ENCODE data around the gene SLC25A45. TPM values are rescaled to one million over a fixed set of nuclear protein-coding genes. Genes with fewer than 3 reads are reported as not detected.
A peak's percentile ranks its signal among the peaks of the same experiment; 100 is the strongest.

SLC25A45 gene, protein sequence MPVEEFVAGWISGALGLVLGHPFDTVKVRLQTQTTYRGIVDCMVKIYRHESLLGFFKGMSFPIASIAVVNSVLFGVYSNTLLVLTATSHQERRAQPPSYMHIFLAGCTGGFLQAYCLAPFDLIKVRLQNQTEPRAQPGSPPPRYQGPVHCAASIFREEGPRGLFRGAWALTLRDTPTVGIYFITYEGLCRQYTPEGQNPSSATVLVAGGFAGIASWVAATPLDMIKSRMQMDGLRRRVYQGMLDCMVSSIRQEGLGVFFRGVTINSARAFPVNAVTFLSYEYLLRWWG
- 12.6 TPM for total RNA-seq

DNA sequence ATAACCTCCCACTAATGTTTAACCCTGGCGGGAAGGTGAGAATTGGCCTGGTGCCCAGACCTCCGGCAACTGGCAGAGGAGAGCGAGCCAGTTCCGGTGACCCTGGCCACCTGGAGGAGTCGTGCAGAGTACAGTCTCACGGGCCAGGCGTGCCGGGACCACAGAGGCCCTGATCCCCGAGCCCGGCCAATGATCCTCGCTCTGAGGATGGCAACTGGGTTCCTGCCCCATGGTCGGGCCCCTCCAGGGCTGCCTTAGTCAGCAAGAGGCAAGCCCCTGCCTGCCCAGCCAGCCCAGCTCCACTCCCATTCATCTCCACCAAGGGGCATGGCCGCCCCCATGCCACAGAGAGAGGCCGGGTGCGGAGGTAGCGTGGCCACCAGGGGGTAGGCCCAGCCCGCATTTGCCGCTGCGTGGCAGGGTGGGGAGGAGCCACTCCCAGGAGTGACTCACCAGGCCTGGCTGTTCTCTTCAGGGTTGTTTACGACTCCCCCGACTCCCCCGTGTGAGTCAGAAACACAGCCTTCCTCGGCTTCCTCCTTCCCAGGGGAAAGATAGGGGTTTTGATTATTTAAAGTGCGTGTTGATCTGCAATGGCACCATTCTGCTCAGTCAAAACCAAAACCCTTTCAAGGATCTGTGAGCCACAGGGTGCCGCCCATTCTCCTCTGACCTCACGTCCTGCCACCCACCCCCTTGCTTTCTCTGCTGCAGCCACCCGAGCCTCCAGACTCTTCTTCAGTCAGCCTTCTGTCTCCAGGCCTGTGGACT, at the start of gene SLC25A45:
SLC25A45 (minus strand) TSS at position 614 of the 771 bp plus-strand sequence. CDS start 695 bp downstream, outside the sequence.
- no peaks in the 10 kb centered on the region for H3K27me3 ChIP-seq (ENCODE audit: insufficient read depth, low read length)
- H3K9me3 ChIP-seq (ENCODE audit: low read depth, low read length), result no peaks in the 10 kb centered on the region
- H3K4me1 ChIP-seq (ENCODE audit: insufficient read depth, low read length), result peaks cover 77% of the 10 kb centered on the region
- H3K4me3 ChIP-seq (ENCODE audit: low read length), result peak within 1 kb of the TSS; percentile 50

DNA sequence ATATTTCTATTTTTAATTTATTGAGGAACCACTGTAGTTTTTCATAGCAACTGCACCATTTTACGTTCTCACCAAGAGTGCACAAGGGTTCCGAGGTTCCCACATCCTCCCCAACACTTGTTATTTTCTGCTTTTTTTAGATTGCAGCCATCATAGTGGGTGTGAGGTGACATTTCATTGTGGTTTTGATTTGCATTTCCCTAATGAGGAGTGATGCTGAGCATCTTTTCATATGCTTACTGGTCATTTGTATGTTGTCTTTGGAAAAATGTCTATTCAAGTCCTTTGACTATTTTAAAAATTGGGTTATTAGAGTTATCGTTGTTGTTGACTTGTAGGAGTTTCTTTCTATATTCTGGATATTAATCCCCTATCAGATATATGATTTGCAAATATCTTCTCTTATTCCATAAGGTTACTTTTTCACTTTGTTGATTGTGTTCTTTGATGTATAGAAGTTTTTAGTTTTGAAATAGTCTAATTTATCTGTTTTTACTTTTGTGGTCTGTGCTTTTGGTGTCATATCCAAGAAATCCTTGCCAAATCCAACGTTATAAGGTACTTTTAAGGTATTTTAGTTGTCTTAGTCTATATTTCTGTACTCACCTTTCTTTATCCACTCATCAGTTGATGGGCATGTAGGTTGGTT, 49.1 kb upstream of the SLC25A45 start:
- Histone ChIP-seq H3K4me3 (ENCODE audit: low read length) (no peak overlapping the region), H3K4me1 (ENCODE audit: insufficient read depth, low read length) (peaks cover 79% of the 10 kb centered on the region), H3K9me3 (ENCODE audit: low read depth, low read length) (no peaks in the 10 kb centered on the region), H3K27me3 (ENCODE audit: insufficient read depth, low read length) (no peaks in the 10 kb centered on the region)

DNA sequence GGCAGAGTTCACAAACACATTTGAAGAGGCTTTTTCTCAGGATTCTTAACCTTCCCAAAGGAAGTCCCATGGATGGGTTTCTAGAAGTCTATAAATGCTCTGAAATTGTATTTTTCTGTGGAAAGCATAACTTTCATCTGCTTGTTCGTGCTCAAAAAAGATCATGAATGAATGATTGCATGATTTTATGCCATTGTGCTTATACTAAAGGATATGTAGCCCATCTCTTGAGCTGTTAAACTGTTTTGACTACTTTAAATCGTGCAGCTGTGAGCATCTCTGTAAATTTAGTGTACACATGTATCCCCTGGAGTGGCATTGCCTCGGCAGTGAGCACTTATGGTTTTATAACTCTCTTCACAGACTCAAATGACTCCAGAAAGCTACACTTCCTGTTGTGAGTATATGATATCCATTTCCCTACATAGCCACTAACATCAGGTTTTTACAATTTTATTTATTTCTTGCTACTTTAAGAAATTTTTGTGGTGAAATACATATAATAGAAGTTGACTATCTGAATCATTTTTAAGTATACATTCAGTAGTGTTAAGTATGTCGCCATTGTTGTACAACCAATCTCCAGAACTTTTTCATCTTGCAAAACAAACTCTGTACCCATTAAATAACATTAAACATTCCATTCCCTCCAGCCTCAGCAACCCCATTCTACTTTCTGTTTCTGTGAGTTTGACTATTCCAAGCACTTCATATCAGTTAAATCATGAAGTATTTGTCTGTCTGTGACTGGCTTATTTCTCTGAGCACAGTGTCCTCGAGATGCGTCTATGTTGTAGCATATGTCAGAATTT, 48.2 kb upstream of the SLC25A45 start:
- Histone ChIP-seq H3K4me3 (ENCODE audit: low read length) (peak overlapping the region; percentile 12), H3K4me1 (ENCODE audit: insufficient read depth, low read length) (peaks cover 72% of the 10 kb centered on the region), H3K9me3 (ENCODE audit: low read depth, low read length) (no peaks in the 10 kb centered on the region), H3K27me3 (ENCODE audit: insufficient read depth, low read length) (no peaks in the 10 kb centered on the region)

DNA sequence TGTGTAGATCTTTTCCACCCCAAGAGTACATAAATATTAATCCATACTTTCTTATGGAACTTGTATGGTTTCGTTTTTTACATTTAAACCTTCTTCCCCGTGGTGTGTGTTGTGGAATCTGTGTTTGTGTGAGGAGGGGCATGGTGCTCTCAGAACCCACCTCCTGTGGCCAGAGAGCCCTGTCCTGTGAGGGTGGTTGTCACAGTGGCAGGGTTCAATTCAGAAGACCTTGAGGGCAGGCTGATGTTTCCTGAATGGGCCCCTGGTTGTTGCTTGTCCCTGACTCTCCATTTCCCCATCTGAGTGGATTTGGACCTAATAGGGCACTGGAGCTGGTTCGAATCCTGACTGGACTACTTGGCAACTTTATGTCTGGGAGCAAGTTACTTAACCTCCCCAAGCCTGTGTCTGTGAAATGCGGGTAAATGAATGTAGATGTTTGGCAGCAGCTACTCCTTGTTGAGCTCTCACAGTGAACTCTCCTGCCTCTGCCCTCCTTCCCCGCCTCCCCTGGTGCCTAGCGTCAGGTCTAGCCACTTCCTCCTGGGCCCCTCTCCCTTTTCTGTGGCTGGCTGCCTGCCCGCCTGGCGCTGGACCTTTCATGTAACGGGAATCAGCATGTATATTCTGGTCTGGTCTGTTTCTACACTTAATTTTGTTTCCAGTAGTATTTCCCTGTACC, 47.4 kb upstream of the SLC25A45 start:
- Histone ChIP-seq H3K27me3 (ENCODE audit: insufficient read depth, low read length) (no peaks in the 10 kb centered on the region), H3K4me1 (ENCODE audit: insufficient read depth, low read length) (peaks cover 69% of the 10 kb centered on the region), H3K4me3 (ENCODE audit: low read length) (peak overlapping the region; percentile 12), H3K9me3 (ENCODE audit: low read depth, low read length) (no peaks in the 10 kb centered on the region)

DNA sequence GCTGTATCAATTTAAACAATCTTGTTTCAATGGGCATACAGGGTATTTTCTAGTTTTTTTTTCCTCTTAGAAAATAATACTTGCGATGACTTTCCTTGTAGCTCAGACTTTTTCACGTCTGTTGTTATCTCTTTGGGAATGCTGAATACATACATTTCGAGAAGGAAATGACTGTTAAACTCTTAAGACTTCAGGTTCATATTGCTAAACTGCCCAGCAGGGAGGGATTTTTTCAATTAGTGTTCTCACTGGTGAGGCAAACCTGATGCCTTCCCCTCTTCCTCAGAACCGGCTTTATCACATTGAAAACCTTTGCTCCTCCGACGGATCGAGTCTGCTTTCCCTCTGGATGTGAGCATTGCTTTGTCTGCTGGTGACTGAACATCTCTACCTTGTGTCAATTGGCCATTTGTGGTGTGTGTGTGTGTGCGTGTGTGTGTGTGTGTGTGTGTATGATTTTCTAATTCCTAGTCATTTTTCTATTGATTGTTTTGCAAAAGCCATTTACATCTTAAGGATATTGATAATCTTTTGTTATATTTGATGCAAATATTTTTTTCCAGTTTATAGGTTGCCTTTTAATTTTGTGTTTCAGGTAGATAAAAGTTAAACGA, 46.7 kb upstream of the SLC25A45 start:
- peak overlapping the region; percentile 11 for H3K4me3 ChIP-seq (ENCODE audit: low read length)

DNA sequence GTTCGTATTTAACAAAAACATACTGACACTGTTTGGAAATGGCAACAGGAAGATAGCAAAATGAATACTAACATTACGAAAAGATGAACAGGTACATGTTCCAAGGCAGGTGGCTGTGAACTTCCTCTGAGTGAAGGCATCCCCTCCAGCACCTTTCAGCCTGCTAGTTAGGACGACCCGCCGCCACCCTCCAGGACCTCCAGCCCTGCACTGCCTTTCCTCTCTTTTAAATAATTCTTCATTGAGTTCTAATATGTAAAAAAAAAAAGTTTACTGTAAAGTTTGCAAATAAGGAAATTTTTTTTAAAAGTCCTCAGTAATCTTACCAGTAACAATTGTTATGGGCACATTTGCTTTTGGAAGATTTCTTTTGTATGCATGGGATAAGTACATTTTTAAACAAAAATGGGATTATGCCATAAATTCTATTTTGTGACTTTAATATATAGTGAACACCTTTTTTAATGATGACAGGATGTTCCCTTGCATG, 46.2 kb upstream of the SLC25A45 start:
- Histone ChIP-seq H3K9me3 (ENCODE audit: low read depth, low read length) (no peaks in the 10 kb centered on the region), H3K27me3 (ENCODE audit: insufficient read depth, low read length) (no peaks in the 10 kb centered on the region), H3K4me1 (ENCODE audit: insufficient read depth, low read length) (peaks cover 61% of the 10 kb centered on the region), H3K4me3 (ENCODE audit: low read length) (peak overlapping the region; percentile 20)

More for the DNA sequence above, 46.7 kb upstream of the SLC25A45 start:
- no peaks in the 10 kb centered on the region for H3K27me3 ChIP-seq (ENCODE audit: insufficient read depth, low read length)
- peaks cover 64% of the 10 kb centered on the region for H3K4me1 ChIP-seq (ENCODE audit: insufficient read depth, low read length)
- H3K9me3 ChIP-seq (ENCODE audit: low read depth, low read length), result no peaks in the 10 kb centered on the region

DNA sequence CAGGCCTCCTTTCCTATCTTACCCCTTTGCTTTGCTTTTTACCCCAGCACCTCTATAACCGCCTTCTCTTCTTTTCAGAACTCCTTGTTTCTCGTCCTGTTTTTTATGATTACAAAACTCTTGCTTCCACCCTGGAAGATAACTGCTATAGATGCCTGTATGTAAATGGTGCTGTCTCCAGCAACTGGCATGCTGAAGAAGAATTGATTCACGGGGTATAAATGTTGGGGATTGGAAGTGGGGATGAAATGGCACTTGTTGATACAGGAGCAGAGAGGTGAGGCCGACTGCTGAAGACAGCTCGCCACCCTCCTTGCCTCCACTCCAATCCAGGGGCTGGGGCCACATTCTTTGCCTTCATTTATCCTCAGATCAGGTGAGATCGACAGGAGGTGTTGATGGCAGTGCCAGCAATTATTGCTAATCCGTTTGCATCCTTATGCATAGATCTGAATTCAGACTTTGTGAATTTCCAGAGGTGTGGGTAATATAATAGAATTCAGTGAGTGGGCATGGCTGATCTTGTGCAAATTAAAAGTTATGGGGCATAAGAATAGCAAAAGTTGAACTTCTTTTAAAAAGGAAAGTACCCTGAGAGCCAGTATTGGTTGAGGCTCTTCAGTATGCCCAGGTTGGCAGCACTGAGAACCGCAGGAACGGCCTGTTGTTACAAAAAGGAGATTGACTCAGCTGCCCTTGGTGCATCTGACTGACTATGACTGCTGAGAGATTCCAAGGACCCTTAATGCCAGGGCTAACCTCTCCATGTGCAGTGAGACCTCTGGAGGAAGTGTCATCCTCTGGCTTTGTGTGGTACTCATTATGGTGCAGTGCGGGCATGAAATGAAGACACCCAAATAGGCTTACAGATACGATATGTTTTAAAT, 45.5 kb upstream of the SLC25A45 start:
- peak overlapping the region; percentile 20 for H3K4me3 ChIP-seq (ENCODE audit: low read length)
- H3K4me1 ChIP-seq (ENCODE audit: insufficient read depth, low read length), result peaks cover 60% of the 10 kb centered on the region
- H3K27me3 ChIP-seq (ENCODE audit: insufficient read depth, low read length), result no peaks in the 10 kb centered on the region
- H3K9me3 ChIP-seq (ENCODE audit: low read depth, low read length), result no peaks in the 10 kb centered on the region

DNA sequence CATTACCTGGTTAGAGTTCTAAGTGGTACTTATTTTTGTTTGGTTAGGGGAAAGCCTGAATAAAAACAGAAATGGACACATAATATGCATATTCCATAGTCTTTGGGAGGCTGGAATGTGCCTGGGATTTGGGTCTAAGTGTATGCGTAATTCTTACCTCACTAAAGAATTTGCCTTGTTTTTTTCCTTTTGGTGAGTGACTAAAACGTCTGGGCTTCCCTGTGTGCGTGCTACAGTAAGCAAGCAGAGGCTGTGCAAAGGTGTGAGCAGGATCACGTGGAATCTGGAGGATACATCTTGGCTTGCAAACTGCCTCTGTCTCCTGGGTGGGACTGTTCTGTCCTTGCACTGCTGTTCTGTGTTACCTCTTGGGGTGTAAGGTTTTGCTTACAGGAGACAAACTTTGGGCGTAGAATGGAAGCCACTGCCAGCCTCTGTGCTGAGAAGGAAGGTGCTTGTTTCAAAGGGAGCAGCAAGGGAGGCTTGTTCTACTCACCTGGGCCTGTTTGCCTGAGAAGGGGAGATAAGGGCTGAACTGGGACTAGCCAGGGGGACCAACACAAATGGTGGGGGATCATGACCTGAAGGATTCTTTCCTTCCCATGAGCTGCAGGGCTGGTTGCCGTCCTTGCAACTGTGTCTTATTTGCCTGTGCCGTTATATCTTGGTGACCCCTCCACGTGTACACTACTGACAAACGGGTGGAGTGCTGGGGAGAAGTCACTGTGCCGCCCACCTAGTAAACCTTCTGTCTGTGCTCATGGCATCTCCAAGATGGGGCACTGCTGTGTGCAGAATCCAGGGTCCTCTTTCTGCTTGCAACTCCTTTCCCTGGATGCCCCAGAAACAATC, 44.6 kb upstream of the SLC25A45 start:
- Histone ChIP-seq H3K9me3 (ENCODE audit: low read depth, low read length) (no peaks in the 10 kb centered on the region), H3K4me1 (ENCODE audit: insufficient read depth, low read length) (peaks cover 54% of the 10 kb centered on the region), H3K4me3 (ENCODE audit: low read length) (peak overlapping the region; percentile 99), H3K27me3 (ENCODE audit: insufficient read depth, low read length) (no peaks in the 10 kb centered on the region)

DNA sequence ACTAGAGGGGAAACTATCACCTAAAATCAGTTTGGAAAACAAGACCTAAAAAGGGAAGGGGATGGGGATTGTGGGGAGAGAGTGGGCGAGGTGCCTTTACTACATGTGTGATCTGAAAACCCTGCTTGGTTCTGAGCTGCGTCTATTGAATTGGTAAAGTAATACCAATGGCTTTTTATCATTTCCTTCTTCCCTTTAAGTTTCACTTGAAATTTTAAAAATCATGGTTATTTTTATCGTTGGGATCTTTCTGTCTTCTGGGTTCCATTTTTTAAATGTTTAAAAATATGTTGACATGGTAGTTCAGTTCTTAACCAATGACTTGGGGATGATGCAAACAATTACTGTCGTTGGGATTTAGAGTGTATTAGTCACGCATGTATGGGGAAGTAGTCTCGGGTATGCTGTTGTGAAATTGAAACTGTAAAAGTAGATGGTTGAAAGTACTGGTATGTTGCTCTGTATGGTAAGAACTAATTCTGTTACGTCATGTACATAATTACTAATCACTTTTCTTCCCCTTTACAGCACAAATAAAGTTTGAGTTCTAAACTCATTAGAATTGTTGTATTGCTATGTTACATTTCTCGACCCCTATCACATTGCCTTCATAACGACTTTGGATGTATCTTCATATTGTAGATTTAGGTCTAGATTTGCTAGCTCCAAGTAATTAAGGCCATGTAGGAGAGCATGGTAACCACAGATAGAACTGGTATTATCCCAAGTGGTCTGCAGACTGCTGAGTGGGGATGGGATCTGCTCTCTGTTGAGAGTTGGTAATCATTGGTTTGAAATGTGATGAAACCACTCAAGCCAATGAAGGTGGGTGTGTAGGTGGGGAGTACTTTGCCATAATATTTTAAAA, 43.8 kb upstream of the SLC25A45 start:
- Histone ChIP-seq H3K4me1 (ENCODE audit: insufficient read depth, low read length) (peaks cover 54% of the 10 kb centered on the region), H3K27me3 (ENCODE audit: insufficient read depth, low read length) (no peaks in the 10 kb centered on the region), H3K4me3 (ENCODE audit: low read length) (peak overlapping the region; percentile 99), H3K9me3 (ENCODE audit: low read depth, low read length) (no peaks in the 10 kb centered on the region)

DNA sequence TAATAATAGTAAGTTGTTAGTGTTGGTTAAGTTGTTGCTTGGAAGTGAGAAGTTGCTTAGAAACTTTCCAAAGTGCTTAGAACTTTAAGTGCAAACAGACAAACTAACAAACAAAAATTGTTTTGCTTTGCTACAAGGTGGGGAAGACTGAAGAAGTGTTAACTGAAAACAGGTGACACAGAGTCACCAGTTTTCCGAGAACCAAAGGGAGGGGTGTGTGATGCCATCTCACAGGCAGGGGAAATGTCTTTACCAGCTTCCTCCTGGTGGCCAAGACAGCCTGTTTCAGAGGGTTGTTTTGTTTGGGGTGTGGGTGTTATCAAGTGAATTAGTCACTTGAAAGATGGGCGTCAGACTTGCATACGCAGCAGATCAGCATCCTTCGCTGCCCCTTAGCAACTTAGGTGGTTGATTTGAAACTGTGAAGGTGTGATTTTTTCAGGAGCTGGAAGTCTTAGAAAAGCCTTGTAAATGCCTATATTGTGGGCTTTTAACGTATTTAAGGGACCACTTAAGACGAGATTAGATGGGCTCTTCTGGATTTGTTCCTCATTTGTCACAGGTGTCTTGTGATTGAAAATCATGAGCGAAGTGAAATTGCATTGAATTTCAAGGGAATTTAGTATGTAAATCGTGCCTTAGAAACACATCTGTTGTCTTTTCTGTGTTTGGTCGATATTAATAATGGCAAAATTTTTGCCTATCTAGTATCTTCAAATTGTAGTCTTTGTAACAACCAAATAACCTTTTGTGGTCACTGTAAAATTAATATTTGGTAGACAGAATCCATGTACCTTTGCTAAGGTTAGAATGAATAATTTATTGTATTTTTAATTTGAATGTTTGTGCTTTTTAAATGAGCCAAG, 42.9 kb upstream of the SLC25A45 start:
- peak overlapping the region; percentile 99 for H3K4me3 ChIP-seq (ENCODE audit: low read length)

More for the DNA sequence above, 42.9 kb upstream of the SLC25A45 start:
- Histone ChIP-seq H3K4me1 (ENCODE audit: insufficient read depth, low read length) (peaks cover 55% of the 10 kb centered on the region), H3K9me3 (ENCODE audit: low read depth, low read length) (no peaks in the 10 kb centered on the region), H3K27me3 (ENCODE audit: insufficient read depth, low read length) (no peaks in the 10 kb centered on the region)

Data from mononuclear cell (primary cell).